H1 (cell line): ENCODE measurements around the gene NME7. TPM values are rescaled to one million over a fixed set of nuclear protein-coding genes. Genes with fewer than 3 reads are reported as not detected.

Source experiments
- CTCF ChIA-PET: fragments of 300-600 bp; sonication (Branson Sonifier 250); formaldehyde crosslinking; loops from one replicate; lab custom pipeline; 2021; ENCODE audit not compliant: partially characterized antibody; lab: Charles Lee
- POLR2A ChIA-PET: fragments of 300-600 bp; sonication (Branson Sonifier 250); formaldehyde crosslinking; loops from one replicate; lab custom pipeline; 2021; ENCODE audit warnings: inconsistent platforms; ENCODE audit not compliant: partially characterized antibody; lab: Charles Lee
- DNase-seq, 2 experiments: peaks; one replicate each; pipeline versions ENCODE4 v3.0.0 to v3.0.0-alpha.2; 2010 to 2022; ENCODE audit warnings: low spot score in 2 of 2, low read depth in 1 of 2, mixed read lengths in 1 of 2
- FAIRE-seq: peaks from 2 replicates; lab custom pipeline; 2011; peaks lifted over from hg19 to GRCh38; lab: Jason Lieb, UNC
- H2AFZ ChIP-seq: 2 replicates; pipeline ENCODE4 v1.8.1; 2012; ENCODE audit warnings: low read length, inconsistent platforms
- H2AK5ac ChIP-seq: 2 replicates; pipeline ENCODE4 v1.6.1; 2013; ENCODE audit warnings: low read depth, low read length
- H2BK120ac ChIP-seq: replicated peaks from 2 replicates; pipeline ENCODE3; 2013; ENCODE audit warnings: low read depth, low read length, inconsistent platforms
- H2BK12ac ChIP-seq: 2 replicates; pipeline ENCODE4 v1.6.1; 2013; ENCODE audit warnings: low read depth, low read length
- H2BK15ac ChIP-seq: 2 replicates; pipeline ENCODE4 v1.6.1; 2013; ENCODE audit warnings: low read length
- H2BK20ac ChIP-seq: 2 replicates; pipeline ENCODE4 v1.6.1; 2013; ENCODE audit warnings: low read length
- H2BK5ac ChIP-seq: 2 replicates; pipeline ENCODE4 v1.6.1; 2013; ENCODE audit warnings: low read depth, low read length
- H3K14ac ChIP-seq: 2 replicates; pipeline ENCODE4 v1.6.1; 2013; ENCODE audit warnings: inconsistent platforms; ENCODE audit not compliant: insufficient read length
- H3K18ac ChIP-seq: 2 replicates; pipeline ENCODE4 v1.6.1; 2013; ENCODE audit warnings: low read length; ENCODE audit errors: extremely low read depth
- H3K23ac ChIP-seq: 2 replicates; pipeline ENCODE4 v1.6.1; 2013; ENCODE audit warnings: inconsistent platforms; ENCODE audit not compliant: insufficient read length
- H3K23me2 ChIP-seq: 2 replicates; pipeline ENCODE4 v1.6.1; 2013; ENCODE audit warnings: low read depth, low read length
- H3K27ac ChIP-seq: 2 replicates; pipeline ENCODE4 v1.6.1; 2011; ENCODE audit warnings: low read depth, low read length, inconsistent platforms
- H3K27me3 ChIP-seq, 4 experiments: replicated peaks in 1 of 4; 1 replicate in 1 of 4; 2 replicates in 3 of 4; pipeline versions ENCODE4 v1.6.1 to v1.8.1; 2011 to 2013; ENCODE audit warnings: low read length in 3 of 4, mild to moderate bottlenecking in 3 of 4, inconsistent platforms in 2 of 4, mixed read lengths in 2 of 4, moderate library complexity in 1 of 4; ENCODE audit not compliant: control insufficient read depth in 3 of 4, insufficient read depth in 3 of 4; ENCODE audit errors: extremely low read depth in 1 of 4
- H3K36me3 ChIP-seq, 4 experiments: 2 replicates each; pipeline versions ENCODE4 v1.6.1 to v1.8.1; 2011 to 2013; ENCODE audit warnings: mild to moderate bottlenecking in 4 of 4, low read length in 3 of 4, moderate library complexity in 2 of 4, control low read depth in 1 of 4, inconsistent platforms in 1 of 4; ENCODE audit not compliant: insufficient read depth in 4 of 4, control insufficient read depth in 2 of 4
- H3K4ac ChIP-seq: replicated peaks from 2 replicates; pipeline ENCODE3; 2013; ENCODE audit warnings: low read length, low read depth, mixed read lengths, inconsistent platforms; ENCODE audit not compliant: insufficient read length
- H3K4me1 ChIP-seq, 4 experiments: replicated peaks in 1 of 4; 1 replicate in 1 of 4; 2 replicates in 3 of 4; pipeline versions ENCODE4 v1.6.1 to v1.8.1; 2011 to 2013; ENCODE audit warnings: low read length in 3 of 4, inconsistent platforms in 2 of 4, mixed read lengths in 1 of 4; ENCODE audit not compliant: insufficient read depth in 4 of 4, control insufficient read depth in 3 of 4
- H3K4me2 ChIP-seq, 2 experiments: 2 replicates each; pipeline versions ENCODE4 v1.6.1 to v1.8.1; 2011 to 2013; ENCODE audit warnings: low read depth in 2 of 2, low read length in 2 of 2, control low read depth in 1 of 2, inconsistent platforms in 1 of 2, mild to moderate bottlenecking in 1 of 2; ENCODE audit not compliant: insufficient read depth in 1 of 2
- H3K4me3 ChIP-seq, 4 experiments: fragments of 200-600, 300-600 bp in 1 of 4; sonication (generic), shearing (Covaris generic), sonication (Bioruptor Twin) in 1 of 4; 2 replicates each; pipeline versions ENCODE4 v1.5.1 to v1.8.1; 2011 to 2016; ENCODE audit warnings: low read length in 4 of 4, low read depth in 3 of 4, control low read depth in 2 of 4, inconsistent platforms in 2 of 4, mild to moderate bottlenecking in 2 of 4, mixed read lengths in 1 of 4, moderate library complexity in 1 of 4; ENCODE audit not compliant: insufficient read depth in 2 of 4; ENCODE audit errors: extremely low read depth in 1 of 4
- H3K56ac ChIP-seq: replicated peaks from 2 replicates; pipeline ENCODE3; 2013; ENCODE audit warnings: low read depth, mild to moderate bottlenecking, mixed read lengths, low read length, inconsistent platforms; ENCODE audit not compliant: insufficient read length
- H3K79me1 ChIP-seq: 2 replicates; pipeline ENCODE4 v1.6.1; 2013; ENCODE audit warnings: low read depth, low read length, control low read depth
- H3K79me2 ChIP-seq, 2 experiments: 2 replicates each; pipeline versions ENCODE4 v1.6.1 to v1.8.1; 2012 to 2013; ENCODE audit warnings: low read length in 2 of 2, mild to moderate bottlenecking in 2 of 2, inconsistent platforms in 1 of 2; ENCODE audit not compliant: insufficient read depth in 2 of 2, control insufficient read depth in 1 of 2
- H3K9ac ChIP-seq, 4 experiments: replicated peaks in 1 of 4; 1 replicate in 1 of 4; 2 replicates in 3 of 4; pipeline versions ENCODE4 v1.6.1 to v1.8.1; 2011 to 2013; ENCODE audit warnings: low read depth in 3 of 4, low read length in 3 of 4, control low read depth in 2 of 4, mild to moderate bottlenecking in 2 of 4, moderate library complexity in 2 of 4, inconsistent platforms in 1 of 4; ENCODE audit errors: extremely low read depth in 1 of 4
- H3K9me3 ChIP-seq, 2 experiments: 2 replicates each; pipeline versions ENCODE4 v1.6.1 to v1.8.1; 2012 to 2013; ENCODE audit warnings: mild to moderate bottlenecking in 2 of 2, moderate library complexity in 2 of 2, control low read depth in 1 of 2, inconsistent platforms in 1 of 2, low read depth in 1 of 2, low read length in 1 of 2, mixed read lengths in 1 of 2; ENCODE audit not compliant: insufficient read depth in 2 of 2
- H4K20me1 ChIP-seq, 2 experiments: replicated peaks in 1 of 2; 2 replicates each; pipeline versions ENCODE3 to v1.8.1; 2011 to 2013; ENCODE audit warnings: inconsistent platforms in 2 of 2, low read length in 2 of 2, mild to moderate bottlenecking in 1 of 2; ENCODE audit not compliant: insufficient read depth in 2 of 2, control insufficient read depth in 1 of 2
- H4K5ac ChIP-seq: 2 replicates; pipeline ENCODE4 v1.6.1; 2013; ENCODE audit warnings: low read length, low read depth, mixed read lengths, inconsistent platforms; ENCODE audit not compliant: insufficient read length
- H4K8ac ChIP-seq: 2 replicates; pipeline ENCODE4 v1.8.0; 2013; ENCODE audit warnings: mild to moderate bottlenecking, moderate library complexity, low read length, inconsistent platforms; ENCODE audit not compliant: insufficient read depth; ENCODE audit errors: extremely low read depth
- H4K91ac ChIP-seq: replicated peaks from 2 replicates; pipeline ENCODE3; 2013; ENCODE audit warnings: low read length, mixed read lengths, inconsistent platforms; ENCODE audit not compliant: insufficient read length
- ASH2L ChIP-seq: fragments of 200-600, 300-600 bp; sonication (generic); IDR thresholded peaks from one replicate; pipeline ENCODE4 v1.7.1; 2017; ENCODE audit warnings: low read length
- BCL11A ChIP-seq, 2 experiments: IDR thresholded peaks; one replicate each; pipeline ENCODE4 v1.6.1; 2011; ENCODE audit warnings: low read depth in 2 of 2, low read length in 2 of 2, mild to moderate bottlenecking in 2 of 2
- CHD1 ChIP-seq: IDR thresholded peaks from 2 replicates; pipeline ENCODE4 v1.6.1; 2012; ENCODE audit warnings: low read depth, low read length, improper control_type of control experiment
- HDAC2 ChIP-seq, 2 experiments: fragments of 300-600 bp in 1 of 2; sonication (generic) in 1 of 2; IDR thresholded peaks; 2 replicates each; pipeline ENCODE4 v1.6.1; 2011 to 2012; ENCODE audit warnings: low read depth in 2 of 2, low read length in 2 of 2, mild to moderate bottlenecking in 2 of 2, moderate library complexity in 2 of 2, borderline replicate concordance in 1 of 2, inconsistent platforms in 1 of 2
- RFX5 ChIP-seq: IDR thresholded peaks from 2 replicates; pipeline ENCODE4 v1.6.1; 2011; ENCODE audit warnings: low read depth, low read length, improper control_type of control experiment, borderline replicate concordance
- RNF2 ChIP-seq: fragments of 200-900, 300-1000 bp; sonication (generic); IDR thresholded peaks from 2 replicates; pipeline ENCODE4 v1.7.1; 2016; ENCODE audit warnings: borderline replicate concordance, low read depth, mild to moderate bottlenecking, antibody characterized with exemption, low read length; ENCODE audit not compliant: poor library complexity, severe bottlenecking; ENCODE audit errors: missing control alignments
- SIN3A ChIP-seq, 2 experiments: IDR thresholded peaks in 1 of 2; conservative IDR thresholded peaks in 1 of 2; 2 replicates each; pipeline ENCODE4 v1.6.1; 2011 to 2012; ENCODE audit warnings: low read length in 2 of 2, improper control_type of control experiment in 1 of 2, low read depth in 1 of 2, mild to moderate bottlenecking in 1 of 2
- SIRT6 ChIP-seq: IDR thresholded peaks from one replicate; pipeline ENCODE4 v1.7.1; 2012; ENCODE audit warnings: low read length, inconsistent platforms
- TBP ChIP-seq: IDR thresholded peaks from 2 replicates; pipeline ENCODE4 v1.6.1; 2011; ENCODE audit warnings: low read depth, low read length, improper control_type of control experiment
- ZNF274 ChIP-seq: IDR thresholded peaks from 2 replicates; pipeline ENCODE4 v1.7.0; 2012; ENCODE audit warnings: low read length, borderline replicate concordance; ENCODE audit errors: extremely low read depth
- WGBS, 2 experiments: shearing (Covaris generic) in 1 of 2; methylation state at CpG; one replicate each; pipeline versions ENCODE4 v1.1.6 to v1.1.7; 2013 to 2015; ENCODE audit warnings: low lambda C conversion rate in 2 of 2, mixed read lengths in 2 of 2, inconsistent platforms in 1 of 2, low coverage in 1 of 2, missing lambda C conversion rate in 1 of 2; ENCODE audit not compliant: insufficient replicate concordance in 2 of 2, insufficient coverage in 1 of 2, insufficient read length in 1 of 2; ENCODE audit errors: extremely low coverage in 1 of 2, missing lambda C conversion rate in 1 of 2; 5-methylcytosine and 5-hydroxymethylcytosine counted together
- polyA plus RNA-seq, 7 experiments: library from polyadenylated mRNA; depleted of rRNA in 3 of 7; stranded (reverse) in 5 of 7; unstranded in 2 of 7; fragments of >200 nt in 5 of 7; fragments of 200-250 nt in 2 of 7; gene quantifications; 1 replicate in 5 of 7; 2 replicates in 1 of 7; 4 replicates in 1 of 7; pipeline versions ENCODE4 v1.2.1 to v1.2.3, GENCODE V29; 2011 to 2013; ENCODE audit warnings: missing spikeins in 2 of 7, mixed read lengths in 2 of 7
- total RNA-seq: library from RNA; stranded (reverse); fragmentation: NEBNext Ultra II Directional; extraction: Animal tissue kit (Norgen Biotek cat#: 25700); gene quantifications from 2 replicates; pipeline ENCODE4 v1.2.1, GENCODE V29; 2021

Gene NME7
- total and polyA plus RNA-seq, 2 of the 8 experiments (the other 6 are each of a cell fraction or from before 2014, with no cell fraction given): 11.6 to 28.5 TPM

DNA sequence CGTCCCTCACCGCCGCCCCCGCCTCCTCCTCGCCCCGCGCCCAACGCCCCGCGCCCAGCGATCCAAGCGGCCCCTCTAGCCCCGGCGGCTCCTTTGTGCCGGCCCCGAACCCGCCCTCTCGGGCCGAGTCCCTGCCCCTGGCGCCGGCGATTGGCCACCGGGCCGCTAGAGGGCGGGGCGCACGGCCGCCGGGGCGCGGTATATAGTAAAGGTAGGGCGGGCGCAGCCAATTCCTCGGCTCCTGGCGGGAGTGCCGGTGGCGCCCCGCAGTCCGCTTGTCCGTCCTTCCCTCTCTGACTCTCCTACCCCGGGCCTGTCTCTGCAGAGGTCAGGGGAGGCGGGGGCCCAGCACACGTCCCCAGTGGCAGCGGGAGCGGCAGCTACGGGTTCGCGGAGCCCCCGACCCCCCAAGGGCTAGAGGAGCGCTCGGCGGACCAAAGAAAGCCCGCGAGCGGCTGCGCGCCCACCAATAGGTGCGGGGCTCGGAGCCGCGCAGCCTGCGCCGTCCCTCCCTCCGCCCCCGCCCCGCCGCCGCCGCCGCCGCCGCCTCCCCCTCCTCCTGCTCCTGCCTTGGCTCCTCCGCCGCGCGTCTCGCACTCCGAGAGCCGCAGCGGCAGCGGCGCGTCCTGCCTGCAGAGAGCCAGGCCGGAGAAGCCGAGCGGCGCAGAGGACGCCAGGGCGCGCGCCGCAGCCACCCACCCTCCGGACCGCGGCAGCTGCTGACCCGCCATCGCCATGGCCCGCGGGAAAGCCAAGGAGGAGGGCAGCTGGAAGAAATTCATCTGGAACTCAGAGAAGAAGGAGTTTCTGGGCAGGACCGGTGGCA is 261.3 kb downstream of the NME7 start, which contains the start of gene ATP1B1:
Gene ATP1B1 (plus strand): TSS at position 596 of the 826 bp plus-strand sequence. CDS start 140 bp downstream, at position 736.
- H3K23ac ChIP-seq: no peak within 1 kb of the TSS
- H4K5ac ChIP-seq: peak within 1 kb of the TSS; percentile 84
- H3K4me1 ChIP-seq: peaks cover 16 to 35% (median 23%) of the 10 kb centered on the region in 4 experiments
- peak within 1 kb of the TSS; percentile 83 for H3K27ac ChIP-seq
- H4K20me1 ChIP-seq: peaks cover 5% of the 10 kb centered on the region in 2 experiments
- H3K56ac ChIP-seq: peak within 1 kb of the TSS; percentile 77
- H3K18ac ChIP-seq: peak within 1 kb of the TSS; percentile 93
- peak within 1 kb of the TSS; percentile 95 to 99 for H3K4me2 ChIP-seq
- no peak within 1 kb of the TSS for H3K14ac ChIP-seq
- H3K4ac ChIP-seq: no peak within 1 kb of the TSS
- ChIA-PET CTCF (no interaction called here), POLR2A (interaction anchor here (0.6 to 4.8 kb wide), 12 partner anchors 8 to 660 kb away, joined by 3 to 20 read pairs (median 3); no protein-coding TSS in a partner anchor)
- peak within 1 kb of the TSS; percentile 85; the same call in 1 of the 2 replicates for H2BK15ac ChIP-seq
- peaks cover 0 to 5% (median 0%) of the 10 kb centered on the region in 4 experiments; a peak in 2 of 8 replicates for H3K36me3 ChIP-seq
- H3K79me1 ChIP-seq: peaks cover 12% of the 10 kb centered on the region; the same call in 1 of the 2 replicates
- peaks cover 22 to 44% of the 10 kb centered on the region in 2 experiments for H3K79me2 ChIP-seq
- no peak within 1 kb of the TSS for H2BK120ac ChIP-seq
- H2AK5ac ChIP-seq: no peak within 1 kb of the TSS
- peak within 1 kb of the TSS; percentile 94 for H4K8ac ChIP-seq
- peak within 1 kb of the TSS; percentile 75 to 85 (median 82) for H3K9ac ChIP-seq
- WGBS, 2 experiments: 3% methylated on average over 22 of the region's 100 CpGs; no CpG with 5 or more reads in 1 of the 2 experiments
- H2BK20ac ChIP-seq: no peak within 1 kb of the TSS
- peak within 1 kb of the TSS; percentile 51 for H4K91ac ChIP-seq
- DNase-seq: peak; percentile 63 to 95
- H3K23me2 ChIP-seq: peaks cover 12% of the 10 kb centered on the region
- peak within 1 kb of the TSS; percentile 93 for H2BK5ac ChIP-seq
- FAIRE-seq: no peak
- no peaks in the 10 kb centered on the region; a peak in 2 of 7 replicates for H3K27me3 ChIP-seq
- H2AFZ ChIP-seq: peak within 1 kb of the TSS; percentile 5
- peak within 1 kb of the TSS; percentile 76 to 93 (median 83) for H3K4me3 ChIP-seq
- peak within 1 kb of the TSS; percentile 5; the same call in 1 of the 2 replicates for H2BK12ac ChIP-seq
- no peaks in the 10 kb centered on the region for H3K9me3 ChIP-seq
- TF ChIP-seq SIRT6 (no peak), BCL11A (IDR thresholded peaks at IDR 0.05; ENCODE audit: low read depth in 2 of 2, low read length in 2 of 2) (no peak), ZNF274 (no peak), TBP (peak; percentile 87), CHD1 (no peak), ASH2L (no peak), RNF2 (no peak), SIN3A (conservative IDR thresholded peaks at IDR 0.05 in 1 of 2, IDR thresholded peaks at IDR 0.05 in 1 of 2; ENCODE audit: low read depth in 1 of 2, low read length in 2 of 2) (peak in 1 of 2 experiments; percentile 47; a peak in 2 of 4 replicates), RFX5 (no peak), HDAC2 (IDR thresholded peaks at IDR 0.05; ENCODE audit: borderline replicate concordance in 1 of 2, low read depth in 2 of 2, low read length in 2 of 2) (no peak)
